ENCODE measurements around the gene DAB2IP. TPM values are rescaled to one million over a fixed set of nuclear protein-coding genes. Genes with fewer than 3 reads are reported as not detected.
"Not testable (repeated sequence)": the region's sequence is repeated elsewhere in the genome, so short reads cannot be mapped to it uniquely, and the experiment has no call there.

The DAB2IP gene
- total RNA-seq, 2 donors from 2014 or later: 51.6 to 83.2 TPM

GRCh38 chr9:121786543-121786948, 135.1 kb downstream of the DAB2IP start:
- intact Hi-C loops (cut with DNase I): no loop called here

GRCh38 chr9:121786998-121787422, 135.6 kb downstream of the DAB2IP start:
- Histone ChIP-seq H3K4me1 (replicated peaks) (no peaks in the 10 kb centered on the region), H3K27me3 (replicated peaks; ENCODE audit: insufficient read depth) (no peaks in the 10 kb centered on the region), H3K36me3 (peaks cover 0 to 6% of the 10 kb centered on the region in 2 donors), H3K4me3 (no peak overlapping the region), H3K27ac (no peak overlapping the region), H3K9me3 (no peaks in the 10 kb centered on the region)
- TF ChIP-seq POLR2A (IDR thresholded peaks at IDR 0.05) (no peak), POLR2AphosphoS5 (IDR thresholded peaks at IDR 0.05) (no peak), CTCF (IDR thresholded peaks at IDR 0.05) (no peak)
- no peak for DNase-seq (ENCODE audit: low spot score)
- intact Hi-C loops (cut with DNase I): no loop called here
- WGBS: 81% methylated on average over 8 of the region's 8 CpGs

More at GRCh38 chr9:121786543-121786948, 135.1 kb downstream of the DAB2IP start:
- Histone ChIP-seq H3K4me3 (no peak overlapping the region), H3K36me3 (peaks cover 4 to 10% of the 10 kb centered on the region in 2 donors), H3K27ac (no peak overlapping the region), H3K9me3 (no peaks in the 10 kb centered on the region), H3K4me1 (replicated peaks) (no peaks in the 10 kb centered on the region), H3K27me3 (replicated peaks; ENCODE audit: insufficient read depth) (no peaks in the 10 kb centered on the region)
- TF ChIP-seq POLR2A (IDR thresholded peaks at IDR 0.05) (no peak), CTCF (IDR thresholded peaks at IDR 0.05) (no peak), POLR2AphosphoS5 (IDR thresholded peaks at IDR 0.05) (no peak)
- DNase-seq (ENCODE audit: low spot score): no peak
- WGBS: 90% methylated on average over 5 of the region's 5 CpGs

- Histone ChIP-seq H3K9me3 (no peaks in the 10 kb centered on the region), H3K4me3 (no peak overlapping the region), H3K27ac (no peak overlapping the region), H3K36me3 (no peaks in the 10 kb centered on the region), H3K27me3 (replicated peaks; ENCODE audit: insufficient read depth) (no peaks in the 10 kb centered on the region), H3K4me1 (replicated peaks) (no peaks in the 10 kb centered on the region)
- 91% methylated on average over 15 of the region's 15 CpGs for WGBS
- TF ChIP-seq POLR2AphosphoS5 (IDR thresholded peaks at IDR 0.05): no peak
- no peak for DNase-seq (ENCODE audit: low spot score)
- intact Hi-C loops (cut with DNase I): no loop called here
Observed at GRCh38 chr9:121788686-121789366, 137.4 kb downstream of the DAB2IP start.

GRCh38 chr9:121790841-121791240, 139.4 kb downstream of the DAB2IP start:
- no peak for DNase-seq (ENCODE audit: low spot score)
- Histone ChIP-seq H3K36me3 (no peaks in the 10 kb centered on the region), H3K9me3 (no peaks in the 10 kb centered on the region), H3K4me1 (replicated peaks) (no peaks in the 10 kb centered on the region), H3K27me3 (replicated peaks; ENCODE audit: insufficient read depth) (no peaks in the 10 kb centered on the region), H3K4me3 (no peak overlapping the region), H3K27ac (no peak overlapping the region)
- TF ChIP-seq POLR2AphosphoS5 (IDR thresholded peaks at IDR 0.05): no peak
- TF ChIP-seq CTCF (IDR thresholded peaks at IDR 0.05): no peak
- TF ChIP-seq POLR2A (IDR thresholded peaks at IDR 0.05): no peak
- intact Hi-C loops (cut with DNase I): no loop called here
- 93% methylated on average over 14 of the region's 14 CpGs for WGBS

- 84% methylated on average over 10 of the region's 10 CpGs for WGBS
- H3K9me3 ChIP-seq; DNase-seq (ENCODE audit: low spot score); H3K4me3 ChIP-seq; H3K27ac ChIP-seq; H3K4me1 ChIP-seq (replicated peaks); intact Hi-C loops (cut with DNase I); H3K36me3 ChIP-seq; H3K27me3 ChIP-seq (replicated peaks; ENCODE audit: insufficient read depth): not testable (repeated sequence)
Observed at GRCh38 chr9:121792476-121792875, 141.0 kb downstream of the DAB2IP start.

GRCh38 chr9:121794334-121794733, 142.9 kb downstream of the DAB2IP start:
- 91% methylated on average over 6 of the region's 6 CpGs for WGBS
- DNase-seq (ENCODE audit: low spot score); H3K27me3 ChIP-seq (replicated peaks; ENCODE audit: insufficient read depth); H3K27ac ChIP-seq; H3K4me1 ChIP-seq (replicated peaks); intact Hi-C loops (cut with DNase I); H3K4me3 ChIP-seq; H3K9me3 ChIP-seq; H3K36me3 ChIP-seq: not testable (repeated sequence)

Measured in prostate gland (tissue), 2 donors.